Frontal cortex (tissue), 4 donors: ENCODE data around the gene DNAH14. TPM values are rescaled to one million over a fixed set of nuclear protein-coding genes. Genes with fewer than 3 reads are reported as not detected.
"Not testable (repeated sequence)": the region's sequence is repeated elsewhere in the genome, so short reads cannot be mapped to it uniquely, and the experiment has no call there.

Experiments
- DNase-seq, 2 donors: peaks; one replicate each; pipeline ENCODE4 v3.0.0; 2012; ENCODE audit warnings: low spot score in 2 of 2
- FAIRE-seq: peaks from 2 replicates; lab custom pipeline; 2012; peaks lifted over from hg19 to GRCh38; lab: Jason Lieb, UNC
- total RNA-seq: library from RNA; depleted of rRNA; stranded (reverse); fragments of >200 nt; gene quantifications from one replicate; pipeline ENCODE4 v1.2.3, GENCODE V29; 2014
- donor health status: control.
- donor health status: control.
- donor health status: control.

DNAH14 gene
- total RNA-seq, 1 donor from 2014 or later = 37.5 TPM

DNA sequence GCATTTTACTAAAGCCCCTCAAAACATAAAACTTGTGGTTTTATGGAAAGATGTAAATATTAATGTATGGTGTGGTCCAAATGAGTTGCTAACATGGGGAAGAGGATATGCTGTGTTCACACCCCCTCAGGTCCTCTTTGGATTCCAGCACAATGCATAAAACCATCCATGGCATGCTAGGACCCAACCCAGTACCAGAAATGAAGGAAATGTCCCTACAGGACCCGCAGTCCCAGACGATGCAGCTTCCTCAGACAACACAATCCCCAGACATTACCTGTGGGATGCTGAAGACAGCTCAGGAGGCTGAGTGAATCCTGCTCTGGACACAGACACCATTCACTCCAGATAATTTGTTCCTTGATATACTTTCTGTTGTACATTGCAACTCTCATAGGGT lies 296.2 kb downstream of the DNAH14 start:
- no peak for FAIRE-seq
- no peak for DNase-seq

DNA sequence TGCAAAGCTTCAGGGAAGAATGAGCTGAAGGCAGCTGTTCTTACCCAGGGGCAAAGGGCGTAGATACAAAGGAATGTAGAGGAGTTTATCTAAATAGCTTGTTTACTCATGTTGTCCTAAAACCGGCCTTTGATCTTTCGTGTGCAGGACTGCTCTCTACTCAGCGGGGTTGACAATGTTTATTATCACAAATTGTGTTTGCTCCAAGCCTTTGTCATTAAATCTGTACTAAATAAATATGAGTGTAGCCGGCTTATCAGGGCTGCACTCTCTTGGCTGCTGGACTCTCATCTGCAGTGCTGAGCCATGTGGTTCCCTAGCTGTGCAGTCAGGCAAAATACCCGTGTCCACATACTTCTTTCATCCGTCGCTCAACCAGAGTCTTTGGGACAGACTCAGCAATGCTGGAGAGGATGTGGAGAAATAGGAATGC lies 299.4 kb downstream of the DNAH14 start:
- FAIRE-seq = no peak
- no peak for DNase-seq

DNA sequence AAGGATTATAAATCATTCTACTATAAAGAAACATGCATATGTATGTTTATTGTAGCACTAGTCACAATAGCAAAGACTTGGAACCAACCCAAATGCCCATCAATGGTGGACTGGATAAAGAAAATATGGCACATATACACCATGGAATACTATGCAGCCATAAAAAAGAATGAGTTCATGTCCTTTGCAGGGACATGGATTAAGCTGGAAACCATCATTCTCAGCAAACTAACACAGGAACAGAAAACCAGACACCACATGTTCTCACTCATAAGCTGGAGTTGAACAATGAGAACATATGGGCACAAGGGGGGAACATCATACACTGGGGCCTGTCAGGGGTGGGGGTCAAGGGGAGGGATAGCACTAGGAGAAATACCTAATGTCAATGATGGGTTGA lies 300.0 kb downstream of the DNAH14 start:
- FAIRE-seq, DNase-seq: not testable (repeated sequence)

DNA sequence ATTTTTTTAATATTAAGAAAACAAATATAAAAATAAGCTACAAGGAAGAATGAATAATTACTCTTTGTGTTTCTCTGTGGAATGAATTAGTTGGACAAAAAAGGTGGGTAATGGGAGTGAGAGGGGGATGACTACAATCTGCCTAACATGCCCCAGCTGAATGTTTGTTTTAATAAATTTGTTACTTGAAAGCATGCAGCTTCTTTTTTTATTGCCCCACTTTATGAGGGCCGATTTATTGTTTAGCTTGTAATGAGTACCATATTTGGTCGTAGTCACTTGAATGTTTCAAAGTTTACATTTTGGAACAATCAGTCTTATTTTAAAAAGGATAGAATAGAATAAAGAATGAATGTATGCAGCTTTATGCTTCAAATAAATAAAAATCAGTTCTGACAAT lies 301.0 kb downstream of the DNAH14 start:
- no peak for DNase-seq
- FAIRE-seq = no peak

DNA sequence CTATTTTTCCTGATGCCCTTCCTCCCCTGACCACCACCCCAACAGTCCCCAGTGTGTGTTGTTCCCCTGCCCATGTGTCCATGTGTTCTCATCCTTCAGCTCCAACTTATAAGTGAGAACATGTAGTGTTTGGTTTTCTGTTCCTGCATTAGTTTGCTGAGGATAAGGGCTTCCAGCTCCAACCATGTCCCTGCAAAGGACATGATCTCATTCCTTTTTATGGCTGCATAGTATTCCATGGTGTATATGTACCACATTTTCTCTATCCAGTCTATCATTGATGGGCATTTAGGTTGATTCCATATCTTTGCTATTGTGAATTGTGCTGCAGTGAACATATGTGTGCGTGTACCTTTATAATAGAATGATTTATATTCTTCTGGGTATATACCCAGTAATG lies 303.5 kb downstream of the DNAH14 start:
- FAIRE-seq, DNase-seq: not testable (repeated sequence)

DNA sequence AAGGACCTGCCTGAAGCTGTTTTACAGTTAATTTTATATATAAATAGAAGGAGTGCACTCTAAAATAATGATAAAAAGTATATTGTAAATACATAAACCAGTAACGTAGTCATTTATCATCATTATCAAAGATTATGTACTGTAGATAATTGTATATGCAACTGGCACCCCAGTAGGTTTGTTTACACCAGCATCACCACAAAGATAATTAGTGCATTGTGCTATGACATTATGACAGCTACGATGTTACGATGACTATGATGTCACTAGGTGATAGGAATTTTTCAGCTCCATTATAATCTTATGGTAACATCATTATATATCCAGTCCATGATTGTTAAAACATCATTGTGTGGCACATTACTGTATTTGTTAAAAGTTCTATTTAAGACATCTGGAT lies 313.1 kb downstream of the DNAH14 start:
- no peak for DNase-seq

DNA sequence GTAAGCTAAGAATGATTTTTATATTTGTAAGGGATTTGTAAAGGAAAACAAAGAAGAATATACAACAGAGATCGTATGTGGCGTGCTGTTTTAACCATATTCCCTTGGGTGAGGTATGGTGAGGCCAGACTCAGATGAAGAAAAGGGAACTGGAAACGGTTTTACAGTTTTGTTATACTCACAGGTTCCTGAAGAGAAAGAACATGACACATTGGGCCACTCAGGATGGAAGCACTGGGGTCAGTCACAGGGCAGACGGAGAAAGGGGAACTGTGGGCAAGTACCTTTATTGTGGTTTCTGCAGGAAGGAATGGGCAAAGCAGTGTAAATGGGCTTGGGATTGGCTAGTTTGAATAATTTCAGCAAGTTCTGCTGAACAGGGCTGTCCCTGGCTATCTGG lies 321.0 kb downstream of the DNAH14 start:
- FAIRE-seq (no peak), DNase-seq (no peak)

More for the DNA sequence above, 313.1 kb downstream of the DNAH14 start:
- no peak for FAIRE-seq

DNA sequence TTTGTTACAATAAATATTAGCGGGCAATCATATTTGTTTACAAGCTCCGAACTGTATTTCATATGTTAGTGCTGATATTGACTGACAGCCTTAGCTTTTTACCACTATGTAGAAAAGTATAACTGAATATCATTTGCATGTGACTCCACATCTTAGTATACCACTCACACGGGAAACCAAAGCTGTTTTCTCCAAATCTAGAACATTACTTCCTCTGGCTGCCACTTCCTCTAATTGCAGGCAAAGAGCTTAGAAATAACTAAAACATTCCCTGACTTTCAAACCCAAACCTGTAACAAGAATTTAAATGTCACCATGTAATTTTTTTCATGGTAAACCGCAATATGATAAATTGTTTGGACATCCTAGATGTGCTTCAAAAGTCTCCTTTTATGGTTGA lies 323.7 kb downstream of the DNAH14 start:
- DNase-seq (no peak), FAIRE-seq (no peak)

DNA sequence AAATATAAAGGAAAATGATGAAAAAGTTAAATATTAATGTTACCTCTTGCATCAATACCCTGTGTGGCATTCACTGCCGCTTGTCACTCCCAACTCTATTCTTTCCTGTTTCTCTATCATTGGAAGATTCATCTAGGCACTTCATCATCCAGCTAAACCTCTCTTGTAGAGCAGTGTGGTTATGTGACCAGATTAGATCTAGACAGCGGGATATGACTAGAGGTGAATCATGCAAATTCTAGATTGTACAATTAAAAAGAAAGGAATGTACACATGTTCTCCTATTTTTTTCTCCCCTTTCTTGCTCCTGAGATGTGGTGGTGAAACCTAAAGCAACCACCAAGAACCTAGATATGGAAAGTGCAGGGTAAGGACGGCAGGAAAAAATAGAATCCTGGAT lies 324.3 kb downstream of the DNAH14 start:
- DNase-seq (no peak), FAIRE-seq (no peak)

DNA sequence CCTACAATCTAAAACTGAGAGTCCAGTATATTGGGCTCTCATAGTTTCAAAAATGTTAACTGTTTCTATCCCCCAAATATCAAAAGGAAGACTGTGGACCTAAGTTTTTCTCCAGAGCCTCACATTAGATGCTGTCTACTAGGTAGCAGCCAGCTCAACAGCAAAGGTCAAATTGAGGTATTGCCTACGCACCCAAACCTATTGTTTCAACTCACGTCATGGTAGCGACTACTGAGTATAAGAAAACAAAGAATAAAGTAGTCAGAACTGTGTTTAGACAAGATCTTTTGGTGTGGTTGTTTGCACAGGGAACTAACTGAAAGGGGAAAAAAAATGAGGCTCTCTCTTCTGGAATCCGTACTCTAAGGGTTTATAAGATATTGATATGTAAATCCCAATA lies 325.2 kb downstream of the DNAH14 start:
- FAIRE-seq = no peak
- no peak for DNase-seq

DNA sequence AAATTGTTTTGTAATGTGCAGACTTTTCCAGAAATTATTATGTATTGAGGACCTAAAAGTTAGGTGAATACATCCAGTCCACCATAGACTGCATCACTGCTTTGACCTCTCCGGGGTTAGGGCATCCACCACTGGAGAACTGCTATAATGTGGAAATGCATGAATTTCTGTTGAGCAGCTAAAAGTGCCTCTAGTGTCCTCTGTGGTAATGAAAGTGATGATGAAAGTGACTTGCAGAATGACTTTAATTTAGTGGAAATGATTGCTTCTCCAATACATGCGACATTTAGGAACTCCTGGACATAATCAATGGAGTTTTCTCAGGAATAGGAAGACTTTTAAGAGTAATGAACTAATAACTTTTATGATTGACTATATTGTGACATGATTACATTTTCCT lies 327.6 kb downstream of the DNAH14 start:
- FAIRE-seq (no peak), DNase-seq (no peak)

DNA sequence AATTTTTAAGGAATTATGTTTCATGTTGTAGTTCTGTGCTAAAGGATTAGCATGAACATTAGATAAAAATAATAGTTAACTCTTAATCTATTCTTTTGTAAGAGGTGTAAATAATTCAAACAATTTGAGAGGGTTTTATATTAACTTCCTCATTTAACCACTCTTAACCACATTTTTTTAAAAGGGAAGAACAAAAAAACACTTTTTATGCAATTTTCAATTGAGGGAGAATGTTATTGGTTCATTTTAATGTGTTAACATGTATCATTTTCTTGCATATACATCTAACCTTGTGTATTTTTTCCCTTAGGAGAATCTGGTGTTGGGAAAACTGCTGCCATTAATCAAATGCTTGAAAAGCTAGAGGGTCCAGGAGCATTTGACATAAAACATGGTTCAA lies 329.3 kb downstream of the DNAH14 start:
- no peak for FAIRE-seq
- DNase-seq = no peak

DNA sequence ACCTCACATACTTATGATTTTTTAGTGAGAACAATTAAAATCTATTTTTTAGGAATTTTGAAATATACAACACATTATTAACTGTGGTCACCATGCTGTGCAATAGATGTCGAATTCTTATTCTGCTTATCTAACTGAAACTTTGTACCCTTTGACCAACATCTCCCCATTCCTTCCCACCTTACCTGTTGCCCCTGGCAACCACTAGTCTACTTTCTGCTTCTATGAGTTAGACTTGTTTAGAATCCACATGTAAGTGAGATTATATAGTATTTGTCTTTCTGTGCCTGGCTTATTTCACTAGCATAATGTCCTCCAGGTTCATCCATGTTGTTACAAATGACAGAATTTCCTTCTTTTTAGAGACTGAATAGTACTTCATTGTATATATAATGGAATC lies 330.1 kb downstream of the DNAH14 start:
- FAIRE-seq = no peak
- no peak for DNase-seq

DNA sequence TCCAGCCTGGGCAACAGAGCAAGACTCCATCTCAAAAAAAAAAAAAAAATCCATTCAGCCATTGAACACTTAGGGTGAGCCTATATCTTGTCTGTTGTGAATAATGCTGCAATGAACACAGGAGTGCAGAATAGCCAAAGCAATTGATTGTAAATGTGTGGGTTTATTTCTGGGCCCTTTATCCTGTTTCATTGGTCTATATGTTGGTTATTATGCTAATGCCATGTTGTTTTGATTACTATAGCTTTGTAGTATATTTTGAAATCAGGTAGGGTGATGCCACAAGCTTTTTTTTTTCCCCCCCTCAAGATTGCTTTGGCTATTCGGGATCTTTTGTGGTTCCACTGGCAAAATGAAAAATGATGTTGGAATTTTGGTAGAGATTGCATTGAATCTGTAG lies 330.8 kb downstream of the DNAH14 start:
- DNase-seq (no peak), FAIRE-seq (no peak)

DNA sequence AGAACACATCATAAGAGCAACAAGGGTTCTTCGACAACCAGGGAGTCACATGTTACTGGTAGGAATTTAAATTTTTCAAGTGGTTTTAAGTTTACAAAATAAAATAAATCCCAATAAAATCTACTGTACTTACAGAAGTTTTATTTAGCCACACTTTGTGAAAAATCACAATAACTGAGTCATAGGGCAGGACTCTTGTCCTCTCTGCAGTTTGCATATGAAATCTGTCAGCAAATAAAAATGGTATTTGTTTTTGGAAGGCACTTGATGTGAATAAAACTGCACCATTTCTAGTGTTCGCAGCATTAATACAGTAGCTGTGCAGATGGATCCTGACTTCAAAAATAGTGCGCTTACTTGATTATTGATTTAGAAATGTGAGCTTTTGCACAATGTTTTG lies 348.0 kb downstream of the DNAH14 start:
- no peak for DNase-seq
- no peak for FAIRE-seq

DNA sequence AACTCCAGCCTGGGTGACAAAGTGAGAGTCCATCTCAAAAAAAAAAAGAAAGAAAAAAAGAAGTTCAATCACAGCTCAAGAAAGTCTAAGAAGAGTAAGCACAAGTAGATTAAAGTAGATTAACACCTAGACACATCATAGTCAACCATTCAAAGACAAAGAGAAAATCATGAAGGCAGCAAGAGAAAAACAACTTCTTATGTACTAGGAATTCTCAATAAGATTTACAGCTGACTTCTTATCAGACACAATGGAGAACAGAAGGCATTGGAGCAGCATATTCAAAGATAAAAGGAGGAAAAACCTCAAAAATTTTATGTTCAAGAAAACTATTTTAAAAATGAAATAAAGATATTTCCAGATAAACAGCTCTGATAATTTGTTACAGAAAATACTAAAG lies 351.1 kb downstream of the DNAH14 start:
- FAIRE-seq = no peak

DNA sequence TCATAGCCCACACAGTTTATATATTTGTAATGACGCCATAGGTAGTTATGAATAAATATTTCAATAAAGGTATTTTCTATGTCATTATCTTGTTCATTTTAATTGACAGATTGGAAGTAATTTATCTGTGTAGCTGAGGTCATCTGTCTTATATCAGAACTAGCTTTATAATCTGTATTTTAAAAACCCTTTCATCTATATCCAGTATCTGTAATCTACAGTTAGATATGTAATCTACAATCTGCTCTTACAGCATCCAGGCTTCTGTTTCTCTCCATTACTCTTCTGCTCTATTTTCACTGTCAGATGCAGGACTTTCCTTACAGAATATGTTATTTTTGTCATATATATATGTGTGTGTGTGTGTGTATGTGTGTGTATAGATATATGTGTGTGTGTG lies 360.8 kb downstream of the DNAH14 start:
- FAIRE-seq = no peak
- no peak for DNase-seq

More for the DNA sequence above, 351.1 kb downstream of the DNAH14 start:
- no peak for DNase-seq

DNA sequence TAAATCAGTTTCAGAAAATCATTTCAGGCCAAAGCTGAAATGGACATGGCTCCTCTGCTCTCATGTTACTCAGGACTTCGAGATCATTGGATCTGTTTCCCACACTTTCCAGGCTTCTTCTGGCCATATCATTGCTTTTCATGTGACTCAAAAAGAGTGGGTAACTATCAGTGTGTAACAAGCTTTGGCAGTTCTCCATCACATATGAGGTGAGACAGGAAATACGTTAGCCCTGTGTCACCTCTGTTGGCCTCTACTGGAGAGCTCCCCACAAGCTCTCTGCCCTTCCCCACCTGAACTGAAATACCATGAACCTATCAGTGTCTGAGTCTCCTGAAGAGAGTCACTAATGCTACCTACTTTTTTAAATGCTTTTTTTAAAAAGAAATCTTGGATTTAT lies 370.1 kb downstream of the DNAH14 start:
- no peak for FAIRE-seq
- no peak for DNase-seq

DNA sequence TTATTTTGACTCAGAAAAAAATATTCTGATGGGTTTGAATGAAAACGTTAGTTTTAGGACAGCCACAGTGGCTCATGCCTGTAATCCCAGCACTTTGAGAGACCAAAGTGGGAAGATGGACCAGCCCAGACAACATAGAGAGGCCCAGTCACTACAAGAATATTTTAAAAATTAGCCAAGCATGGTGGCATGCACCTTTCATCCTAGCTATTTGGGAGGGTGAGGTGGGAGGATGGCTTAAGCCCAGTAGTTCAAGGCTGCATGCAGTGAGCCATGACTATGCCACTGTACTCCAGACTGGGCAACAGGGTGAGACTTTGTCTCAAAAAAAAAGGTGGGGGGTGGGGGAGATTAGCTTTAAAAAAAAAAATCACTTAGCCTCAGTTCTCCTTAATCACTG lies 370.9 kb downstream of the DNAH14 start:
- FAIRE-seq = no peak

DNA sequence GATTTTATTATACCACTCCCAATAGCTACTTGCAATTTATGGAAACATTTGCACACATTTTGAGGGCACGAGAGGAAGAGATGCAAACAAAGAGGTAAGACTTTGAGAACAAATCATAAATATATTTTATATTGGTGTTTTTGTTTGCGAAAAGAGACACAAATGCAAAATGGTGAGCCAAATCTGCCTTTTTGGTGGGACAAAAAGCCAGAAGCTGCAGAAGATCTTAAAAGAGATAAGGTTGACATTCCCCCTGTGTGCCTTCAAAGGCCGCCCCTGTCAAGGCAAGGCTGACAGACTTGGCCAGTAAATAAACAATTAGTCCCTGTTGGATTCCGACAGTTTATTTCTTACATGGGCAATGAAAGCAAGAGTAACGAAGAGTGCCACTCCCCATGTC lies 375.5 kb downstream of the DNAH14 start:
- no peak for FAIRE-seq
- no peak for DNase-seq

More for the DNA sequence above, 370.9 kb downstream of the DNAH14 start:
- no peak for DNase-seq

DNA sequence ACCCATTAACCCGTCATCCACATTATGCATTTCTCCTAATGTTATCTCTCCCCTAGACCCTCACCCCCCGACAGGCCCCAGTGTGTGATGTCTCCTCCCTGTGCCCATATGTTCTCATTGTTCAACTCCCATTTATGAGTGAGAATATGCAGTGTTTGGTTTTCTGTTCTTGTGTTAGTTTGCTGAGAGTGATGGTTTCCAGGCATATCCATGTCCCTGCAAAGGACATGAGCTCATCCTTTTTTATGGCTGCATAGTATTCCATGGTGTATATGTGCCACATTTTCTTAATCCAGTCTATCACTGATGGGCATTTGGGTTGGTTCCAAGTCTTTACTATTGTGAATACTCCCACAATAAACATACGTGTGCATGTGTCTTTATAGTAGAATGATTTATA lies 381.1 kb downstream of the DNAH14 start:
- not testable (repeated sequence) for DNase-seq, FAIRE-seq

DNA sequence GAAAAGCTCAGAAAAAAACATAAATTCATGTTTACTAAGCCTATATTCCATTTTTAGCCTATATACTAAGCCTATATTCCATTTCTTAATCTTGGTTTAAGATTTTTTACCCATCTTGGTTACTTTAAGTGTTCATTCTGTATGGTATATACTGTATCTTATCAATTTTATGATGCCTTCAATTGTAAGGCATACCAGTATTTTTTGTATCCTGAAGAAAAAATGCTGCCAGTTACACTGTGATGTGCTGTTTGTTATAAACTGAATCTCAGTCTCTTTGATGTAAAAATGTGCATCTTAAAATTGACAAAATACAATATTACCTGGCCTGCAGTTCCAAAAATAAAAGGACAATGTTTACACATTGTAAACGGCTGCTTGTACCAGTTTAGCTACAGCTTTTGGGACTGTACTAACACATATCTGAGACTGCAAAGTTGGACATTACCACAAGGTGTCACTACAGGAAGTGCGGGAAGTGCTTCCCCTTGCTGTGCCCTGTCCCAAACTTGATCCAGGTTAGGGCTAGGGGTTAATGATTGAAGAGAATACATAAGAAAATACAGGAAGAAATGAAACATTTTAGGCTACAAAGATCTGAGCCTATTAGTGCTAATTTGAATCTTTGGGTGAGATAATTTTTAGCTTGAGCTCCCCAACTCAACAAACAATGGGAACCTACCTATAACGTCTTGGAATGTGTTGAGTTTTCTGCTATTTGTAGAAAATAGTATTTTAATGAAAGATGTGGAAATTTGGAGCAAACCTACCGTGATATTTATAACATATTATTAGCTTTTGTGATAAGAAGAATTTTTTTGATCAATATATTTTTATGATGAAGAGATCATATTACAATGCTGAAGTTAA lies 389.5 kb downstream of the DNAH14 start:
- DNase-seq = peak in 1 of 2 donors; percentile 24
- no peak for FAIRE-seq
